GM21576 (cell line): ENCODE measurements around the gene ITPR2.
"Not testable (repeated sequence)": the region's sequence is repeated elsewhere in the genome, so short reads cannot be mapped to it uniquely, and the experiment has no call there.

Experiments
- ATAC-seq: cut with Tn5 transposase; IDR thresholded peaks from one replicate; pipeline ENCODE4 v1.9.1; 2021; ENCODE audit warnings: mild to moderate bottlenecking, moderate library complexity; ENCODE audit not compliant: unreplicated experiment

ITPR2 gene

GRCh38 chr12:26473291-26473690 is 359.7 kb downstream of the ITPR2 start:
- peak; percentile 90 for ATAC-seq

GRCh38 chr12:26471560-26471959 is 361.4 kb downstream of the ITPR2 start:
- ATAC-seq = peak; percentile 77

- no peak for ATAC-seq
Observed at GRCh38 chr12:26469421-26470180, 363.4 kb downstream of the ITPR2 start.

GRCh38 chr12:26467351-26467750 is 365.6 kb downstream of the ITPR2 start:
- ATAC-seq = no peak

GRCh38 chr12:26466726-26467125 is 366.3 kb downstream of the ITPR2 start:
- ATAC-seq = no peak

- no peak for ATAC-seq
Observed at GRCh38 chr12:26465419-26466097, 367.4 kb downstream of the ITPR2 start.

- no peak for ATAC-seq
Observed at GRCh38 chr12:26461776-26462175, 371.2 kb downstream of the ITPR2 start.

GRCh38 chr12:26460361-26460760 is 372.6 kb downstream of the ITPR2 start:
- no peak for ATAC-seq

GRCh38 chr12:26455936-26456574 is 376.9 kb downstream of the ITPR2 start:
- no peak for ATAC-seq

GRCh38 chr12:26453246-26453645 is 379.7 kb downstream of the ITPR2 start:
- ATAC-seq = no peak

- ATAC-seq = no peak
Observed at GRCh38 chr12:26452511-26452910, 380.5 kb downstream of the ITPR2 start.

- no peak for ATAC-seq
Observed at GRCh38 chr12:26451763-26452162, 381.2 kb downstream of the ITPR2 start.

GRCh38 chr12:26445909-26446308 is 387.1 kb downstream of the ITPR2 start:
- no peak for ATAC-seq

- ATAC-seq = no peak
Observed at GRCh38 chr12:26443309-26443708, 389.7 kb downstream of the ITPR2 start.

GRCh38 chr12:26441434-26441833 is 391.6 kb downstream of the ITPR2 start:
- no peak for ATAC-seq

- ATAC-seq = no peak
Observed at GRCh38 chr12:26435069-26435404, 398.0 kb downstream of the ITPR2 start.

- ATAC-seq = no peak
Observed at GRCh38 chr12:26434299-26435068, 398.5 kb downstream of the ITPR2 start.

GRCh38 chr12:26433701-26434100 is 399.3 kb downstream of the ITPR2 start:
- not testable (repeated sequence) for ATAC-seq

- ATAC-seq = no peak
Observed at GRCh38 chr12:26431211-26431610, 401.8 kb downstream of the ITPR2 start.

- not testable (repeated sequence) for ATAC-seq
Observed at GRCh38 chr12:26430596-26430995, 402.4 kb downstream of the ITPR2 start.

- ATAC-seq = no peak
Observed at GRCh38 chr12:26429070-26429691, 403.8 kb downstream of the ITPR2 start.
